Measurements from ENCODE around the gene PLA2G2D.

DNA sequence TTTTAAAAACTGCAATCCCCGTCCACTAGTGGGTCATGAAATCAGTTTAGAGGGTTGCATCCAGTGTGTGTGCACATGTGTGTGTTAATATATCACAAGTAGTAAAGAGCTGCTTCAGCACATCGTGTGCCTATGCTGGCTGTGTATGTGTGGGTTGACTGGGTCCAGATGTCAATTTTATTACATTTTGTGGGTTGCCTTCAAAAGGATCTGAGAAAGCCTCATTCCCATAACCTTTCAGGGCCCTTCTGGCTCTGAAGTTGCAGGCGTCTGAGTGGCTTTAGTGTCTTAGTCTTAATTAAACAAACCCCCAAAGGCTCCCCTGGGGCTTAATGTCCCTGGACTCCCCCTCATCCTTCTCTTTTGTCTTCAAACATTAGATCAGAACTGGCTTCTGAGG, 19.8 kb downstream of the PLA2G2D start:
- TF ChIP-seq, protein P1, sequence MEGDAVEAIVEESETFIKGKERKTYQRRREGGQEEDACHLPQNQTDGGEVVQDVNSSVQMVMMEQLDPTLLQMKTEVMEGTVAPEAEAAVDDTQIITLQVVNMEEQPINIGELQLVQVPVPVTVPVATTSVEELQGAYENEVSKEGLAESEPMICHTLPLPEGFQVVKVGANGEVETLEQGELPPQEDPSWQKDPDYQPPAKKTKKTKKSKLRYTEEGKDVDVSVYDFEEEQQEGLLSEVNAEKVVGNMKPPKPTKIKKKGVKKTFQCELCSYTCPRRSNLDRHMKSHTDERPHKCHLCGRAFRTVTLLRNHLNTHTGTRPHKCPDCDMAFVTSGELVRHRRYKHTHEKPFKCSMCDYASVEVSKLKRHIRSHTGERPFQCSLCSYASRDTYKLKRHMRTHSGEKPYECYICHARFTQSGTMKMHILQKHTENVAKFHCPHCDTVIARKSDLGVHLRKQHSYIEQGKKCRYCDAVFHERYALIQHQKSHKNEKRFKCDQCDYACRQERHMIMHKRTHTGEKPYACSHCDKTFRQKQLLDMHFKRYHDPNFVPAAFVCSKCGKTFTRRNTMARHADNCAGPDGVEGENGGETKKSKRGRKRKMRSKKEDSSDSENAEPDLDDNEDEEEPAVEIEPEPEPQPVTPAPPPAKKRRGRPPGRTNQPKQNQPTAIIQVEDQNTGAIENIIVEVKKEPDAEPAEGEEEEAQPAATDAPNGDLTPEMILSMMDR (IDR thresholded peaks at IDR 0.05 in 2 of 3, conservative IDR thresholded peaks at IDR 0.05 in 1 of 3; ENCODE audit: insufficient read depth in 2 of 3, low read depth in 1 of 3, low read length in 3 of 3), result no peak
- TF ChIP-seq, protein P2, sequence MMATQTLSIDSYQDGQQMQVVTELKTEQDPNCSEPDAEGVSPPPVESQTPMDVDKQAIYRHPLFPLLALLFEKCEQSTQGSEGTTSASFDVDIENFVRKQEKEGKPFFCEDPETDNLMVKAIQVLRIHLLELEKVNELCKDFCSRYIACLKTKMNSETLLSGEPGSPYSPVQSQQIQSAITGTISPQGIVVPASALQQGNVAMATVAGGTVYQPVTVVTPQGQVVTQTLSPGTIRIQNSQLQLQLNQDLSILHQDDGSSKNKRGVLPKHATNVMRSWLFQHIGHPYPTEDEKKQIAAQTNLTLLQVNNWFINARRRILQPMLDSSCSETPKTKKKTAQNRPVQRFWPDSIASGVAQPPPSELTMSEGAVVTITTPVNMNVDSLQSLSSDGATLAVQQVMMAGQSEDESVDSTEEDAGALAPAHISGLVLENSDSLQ (IDR thresholded peaks at IDR 0.05), result no peak
- TF ChIP-seq, protein P3, sequence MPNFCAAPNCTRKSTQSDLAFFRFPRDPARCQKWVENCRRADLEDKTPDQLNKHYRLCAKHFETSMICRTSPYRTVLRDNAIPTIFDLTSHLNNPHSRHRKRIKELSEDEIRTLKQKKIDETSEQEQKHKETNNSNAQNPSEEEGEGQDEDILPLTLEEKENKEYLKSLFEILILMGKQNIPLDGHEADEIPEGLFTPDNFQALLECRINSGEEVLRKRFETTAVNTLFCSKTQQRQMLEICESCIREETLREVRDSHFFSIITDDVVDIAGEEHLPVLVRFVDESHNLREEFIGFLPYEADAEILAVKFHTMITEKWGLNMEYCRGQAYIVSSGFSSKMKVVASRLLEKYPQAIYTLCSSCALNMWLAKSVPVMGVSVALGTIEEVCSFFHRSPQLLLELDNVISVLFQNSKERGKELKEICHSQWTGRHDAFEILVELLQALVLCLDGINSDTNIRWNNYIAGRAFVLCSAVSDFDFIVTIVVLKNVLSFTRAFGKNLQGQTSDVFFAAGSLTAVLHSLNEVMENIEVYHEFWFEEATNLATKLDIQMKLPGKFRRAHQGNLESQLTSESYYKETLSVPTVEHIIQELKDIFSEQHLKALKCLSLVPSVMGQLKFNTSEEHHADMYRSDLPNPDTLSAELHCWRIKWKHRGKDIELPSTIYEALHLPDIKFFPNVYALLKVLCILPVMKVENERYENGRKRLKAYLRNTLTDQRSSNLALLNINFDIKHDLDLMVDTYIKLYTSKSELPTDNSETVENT (CRISPR knock-in tag; IDR thresholded peaks at IDR 0.05), result no peak
- TF ChIP-seq, protein P4, sequence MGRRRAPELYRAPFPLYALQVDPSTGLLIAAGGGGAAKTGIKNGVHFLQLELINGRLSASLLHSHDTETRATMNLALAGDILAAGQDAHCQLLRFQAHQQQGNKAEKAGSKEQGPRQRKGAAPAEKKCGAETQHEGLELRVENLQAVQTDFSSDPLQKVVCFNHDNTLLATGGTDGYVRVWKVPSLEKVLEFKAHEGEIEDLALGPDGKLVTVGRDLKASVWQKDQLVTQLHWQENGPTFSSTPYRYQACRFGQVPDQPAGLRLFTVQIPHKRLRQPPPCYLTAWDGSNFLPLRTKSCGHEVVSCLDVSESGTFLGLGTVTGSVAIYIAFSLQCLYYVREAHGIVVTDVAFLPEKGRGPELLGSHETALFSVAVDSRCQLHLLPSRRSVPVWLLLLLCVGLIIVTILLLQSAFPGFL (CRISPR knock-in tag; IDR thresholded peaks at IDR 0.05), result no peak
- TF ChIP-seq SMC3 (conservative IDR thresholded peaks at IDR 0.05; ENCODE audit: insufficient read depth, low read depth, low read length), result no peak
- no peak for TF ChIP-seq BCL6 (CRISPR knock-in tag; IDR thresholded peaks at IDR 0.05)
- no peak for TF ChIP-seq NR4A1 (CRISPR knock-in tag; IDR thresholded peaks at IDR 0.05)
- no peak for TF ChIP-seq NR4A1 (tag; IDR thresholded peaks at IDR 0.05)
